ENCODE results near the gene HES4.
"Not testable (repeated sequence)": the region's sequence is repeated elsewhere in the genome, so short reads cannot be mapped to it uniquely, and the experiment has no call there.

Gene HES4

DNA sequence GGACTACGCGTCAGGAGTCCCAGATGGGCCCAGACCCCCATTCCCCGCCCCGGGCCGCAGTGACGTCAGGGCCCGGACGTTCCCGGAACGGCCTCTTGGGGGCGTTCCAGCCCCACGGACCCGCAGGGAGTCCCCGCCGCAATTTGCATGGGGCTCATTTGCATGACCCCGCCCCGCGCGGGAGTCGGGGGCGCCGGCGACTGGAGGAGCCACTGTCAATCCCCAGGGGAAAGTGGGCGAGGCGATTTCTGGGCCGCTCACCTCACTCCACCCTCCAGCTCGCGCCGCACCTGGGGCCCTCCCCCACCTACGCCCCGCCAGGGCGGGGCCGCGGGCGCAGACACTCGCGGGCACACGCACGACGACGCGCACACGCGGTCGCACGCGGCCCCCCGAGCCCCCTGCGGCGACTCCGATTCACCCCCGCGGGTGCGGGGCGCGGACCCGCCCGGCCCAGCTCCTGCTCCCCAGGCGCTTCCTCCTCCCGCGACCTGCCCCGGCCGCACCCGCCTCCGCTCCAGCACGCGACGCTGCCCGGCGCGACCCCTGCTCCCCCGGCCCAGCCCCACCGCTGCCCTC is 33.2 kb upstream of the HES4 start:
- DNase-seq: peak; percentile 79

- DNase-seq: no peak
Measured at GRCh38 chr1:1032424-1032823, 32.5 kb upstream of the HES4 start.

DNA sequence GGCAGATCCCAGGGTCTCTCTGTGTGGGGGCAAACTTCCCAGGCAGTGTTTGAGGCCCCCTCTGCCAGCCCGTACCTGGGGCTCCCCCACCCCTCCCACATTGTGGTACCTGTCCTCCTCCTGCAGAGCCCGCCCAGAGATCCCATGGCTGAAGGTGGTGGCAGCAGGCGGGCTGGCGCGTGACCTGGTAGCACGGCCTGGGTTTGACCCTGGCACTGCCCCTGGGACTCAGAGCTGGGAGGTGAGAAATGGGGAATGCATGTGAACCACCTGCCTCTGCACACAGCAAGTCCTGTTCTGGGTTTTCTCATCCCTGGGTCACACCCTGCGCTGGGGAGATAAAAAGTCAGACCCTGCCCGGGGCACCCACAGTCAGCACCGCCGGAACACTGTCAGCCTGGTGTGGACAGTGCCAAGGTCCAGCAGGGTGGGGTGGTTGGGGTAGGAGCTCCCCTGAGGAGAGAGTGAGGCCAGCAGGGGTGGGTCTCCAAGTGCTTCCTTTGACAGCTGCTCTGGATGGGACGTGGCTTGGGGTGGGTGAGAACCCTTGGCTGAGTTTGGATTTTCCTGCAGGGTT is 31.9 kb upstream of the HES4 start:
- no peak for DNase-seq

DNA sequence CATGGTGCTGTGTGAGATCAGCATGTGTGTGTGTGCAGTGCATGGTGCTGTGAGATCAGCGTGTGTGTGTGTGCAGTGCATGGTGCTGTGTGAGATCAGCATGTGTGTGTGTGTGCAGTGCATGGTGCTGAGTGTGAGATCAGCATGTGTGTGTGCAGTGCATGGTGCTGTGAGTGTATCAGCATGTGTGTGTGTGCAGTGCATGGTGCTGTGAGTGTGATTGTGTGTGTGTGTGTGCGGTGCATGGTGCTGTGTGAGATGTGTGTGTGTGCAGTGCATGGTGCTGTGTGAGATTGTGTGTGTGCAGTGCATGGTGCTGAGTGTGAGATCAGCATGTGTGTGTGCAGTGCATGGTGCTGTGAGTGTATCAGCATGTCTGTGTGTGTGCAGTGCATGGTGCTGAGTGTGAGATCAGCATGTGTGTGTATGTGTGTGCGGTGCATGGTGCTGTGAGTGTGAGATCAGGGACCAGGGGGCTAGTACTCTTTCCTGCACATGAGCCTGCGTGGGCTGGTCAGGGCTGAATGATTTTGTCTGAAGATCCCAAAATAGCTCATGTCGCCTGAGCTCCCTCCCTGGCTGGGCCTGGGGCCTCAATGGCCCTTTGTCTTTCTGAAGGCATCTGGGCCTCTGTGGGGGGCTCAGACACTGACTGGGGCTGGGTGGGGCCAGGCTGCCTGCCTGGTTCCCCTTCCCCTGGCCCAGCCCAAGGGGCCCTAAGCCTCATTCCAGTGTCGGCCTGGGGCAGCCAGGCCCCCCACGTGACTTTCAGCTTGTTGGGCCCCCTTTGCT is 31.2 kb upstream of the HES4 start:
- not testable (repeated sequence) for DNase-seq

DNA sequence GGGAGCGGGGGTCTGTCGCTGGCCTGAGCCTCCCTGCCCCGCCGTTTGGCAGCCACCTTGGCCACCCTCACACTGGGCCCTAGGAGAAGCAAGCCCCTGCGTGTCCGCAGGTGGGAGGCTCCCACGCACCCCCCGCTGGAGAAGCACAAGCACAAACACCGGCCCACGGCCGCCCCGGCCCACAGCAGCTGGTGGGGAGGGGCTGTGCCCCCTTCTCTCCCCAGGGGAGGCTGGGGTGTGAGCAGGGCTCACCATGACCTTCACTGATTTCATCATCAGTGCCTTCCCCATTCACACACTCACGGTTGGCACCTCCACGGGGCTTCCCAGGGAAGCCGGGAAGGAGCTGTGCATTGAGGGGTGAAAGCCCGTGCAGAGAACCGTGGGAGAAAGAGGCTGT is 27.9 kb upstream of the HES4 start:
- DNase-seq: no peak

DNA sequence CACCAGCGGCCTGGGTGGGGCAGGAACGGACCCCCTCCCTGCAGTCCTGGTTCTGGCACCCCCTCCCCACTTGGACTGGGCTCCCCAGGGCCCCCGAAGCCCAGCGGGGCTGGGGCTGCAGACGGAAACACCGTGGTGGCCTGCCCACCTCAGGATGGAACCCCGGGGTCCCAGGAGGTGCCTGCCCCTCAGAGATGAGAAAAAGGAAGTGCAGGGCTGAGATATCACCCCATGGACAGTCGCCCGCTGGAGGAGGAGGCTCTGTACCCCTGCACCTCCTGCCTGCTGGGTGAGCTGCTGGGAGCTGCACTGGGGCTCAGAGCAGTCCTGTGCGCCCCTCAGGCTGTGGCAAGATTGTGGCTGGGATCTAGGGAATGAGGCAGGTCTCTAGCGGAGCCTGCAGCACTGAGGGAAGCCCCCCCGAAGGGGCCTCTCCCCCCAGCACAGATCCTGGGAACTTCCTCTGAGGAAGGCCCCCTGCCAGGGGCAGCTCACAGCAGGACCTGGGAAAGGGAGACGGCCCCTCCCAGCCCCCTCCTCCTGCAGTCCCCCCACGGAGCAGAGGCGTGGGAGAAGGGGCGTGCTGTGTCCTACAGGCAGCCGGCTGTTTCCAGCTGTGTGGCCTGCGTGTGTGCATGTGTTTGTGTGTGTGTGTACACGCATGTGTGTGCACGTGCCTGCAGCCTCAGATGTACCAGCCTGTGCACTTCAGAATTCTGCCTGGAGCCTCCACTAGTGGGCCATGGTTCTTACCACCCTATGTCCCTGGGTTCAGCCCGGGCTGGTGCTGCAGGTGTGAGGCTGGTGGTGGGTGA is 26.9 kb upstream of the HES4 start:
- no peak for DNase-seq

DNA sequence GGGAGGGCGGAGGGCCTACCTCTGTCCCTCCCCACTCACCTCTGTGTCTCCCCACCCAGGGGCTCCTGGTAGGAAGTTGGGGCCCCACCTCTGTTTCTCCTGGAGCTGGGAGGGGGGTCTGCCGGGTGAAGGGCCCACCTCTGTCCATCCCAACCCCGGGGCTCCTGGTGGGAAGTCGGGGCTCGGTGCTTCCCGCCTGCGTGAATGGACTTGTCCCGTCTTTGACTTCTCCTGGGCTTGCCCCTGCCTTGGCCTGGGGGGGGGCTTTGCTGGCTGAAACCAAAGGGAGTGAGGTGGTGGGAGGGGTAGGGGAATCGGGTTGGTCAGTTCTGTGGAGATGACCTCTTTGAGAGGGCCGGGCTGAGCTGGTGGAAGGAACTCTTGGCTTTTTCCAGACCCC is 25.8 kb upstream of the HES4 start:
- DNase-seq: no peak

DNA sequence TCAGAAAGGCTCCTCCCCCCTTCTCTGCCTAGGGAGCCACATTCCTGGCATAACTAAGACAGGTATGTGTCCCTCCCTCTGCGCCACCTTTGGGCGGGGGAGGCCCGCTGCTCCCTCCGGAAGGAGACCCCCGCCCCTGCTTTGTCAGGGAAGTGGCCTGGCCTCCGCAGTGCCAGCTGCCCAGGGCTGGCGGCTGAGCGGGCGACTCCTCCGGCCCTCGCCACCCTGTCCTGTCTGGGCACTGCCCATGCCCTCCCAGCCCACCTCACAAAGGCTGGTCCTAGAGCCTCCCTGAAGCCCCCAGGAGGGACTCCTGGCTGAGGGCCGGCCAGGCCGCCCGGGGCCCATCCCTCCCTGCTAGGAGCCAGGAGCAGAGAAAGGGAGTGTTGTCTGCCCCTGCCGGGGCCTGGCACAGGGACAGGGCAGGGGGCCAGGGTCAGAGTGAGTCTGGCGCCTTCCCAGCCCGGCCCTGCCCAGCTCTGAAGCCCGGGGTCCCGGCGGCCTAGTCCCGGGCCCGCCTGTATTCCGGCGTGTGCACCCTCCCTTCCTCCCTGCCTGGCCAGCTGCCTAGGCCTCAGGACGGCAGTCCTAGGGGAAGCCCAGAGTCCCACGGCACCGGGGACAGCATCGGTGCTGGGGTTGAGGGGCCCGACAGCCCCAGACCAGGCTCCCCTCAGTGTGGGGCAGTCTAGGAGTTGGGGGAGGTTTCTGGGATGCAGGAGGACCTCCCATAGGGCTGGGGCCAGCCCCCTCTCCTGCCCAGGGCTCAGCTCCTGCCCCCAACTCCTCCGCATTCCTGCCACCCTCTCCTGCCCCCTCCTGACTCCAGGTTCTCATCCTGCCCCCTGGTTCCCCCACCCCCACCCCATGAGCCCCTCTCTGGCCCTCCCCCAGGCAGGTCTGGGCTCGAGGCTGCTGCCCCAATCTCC is 25.1 kb upstream of the HES4 start:
- DNase-seq: no peak

DNA sequence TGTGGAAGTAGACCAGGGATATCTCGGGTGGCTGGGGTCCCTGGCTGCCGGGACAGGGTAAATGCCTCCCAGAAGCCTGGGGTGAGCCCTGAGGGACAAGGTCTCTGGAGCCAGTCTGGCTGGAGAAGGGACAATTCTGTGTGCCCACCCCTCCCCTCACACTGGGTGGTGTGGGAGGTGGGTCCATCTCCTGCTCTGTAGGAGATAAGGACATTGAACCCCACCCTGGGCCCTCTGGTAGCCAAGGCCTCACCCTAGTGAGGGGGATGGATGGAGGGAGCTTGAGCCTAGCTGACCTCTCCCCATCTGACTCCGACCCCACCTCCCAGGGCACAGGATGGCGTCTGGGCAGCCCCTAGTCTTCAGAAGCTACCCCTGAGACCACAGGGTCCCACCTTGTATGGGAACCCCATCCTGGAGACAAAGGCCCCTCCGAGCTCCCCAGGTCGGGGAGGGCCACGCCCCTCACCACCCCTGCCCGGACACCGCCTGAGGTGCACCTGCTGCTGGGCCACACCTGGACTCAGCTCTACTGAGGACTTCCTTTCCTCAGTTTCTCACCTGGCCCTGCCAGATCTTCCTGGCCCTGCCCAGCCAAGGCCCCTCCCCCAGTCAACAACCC is 24.4 kb upstream of the HES4 start:
- DNase-seq: no peak

DNA sequence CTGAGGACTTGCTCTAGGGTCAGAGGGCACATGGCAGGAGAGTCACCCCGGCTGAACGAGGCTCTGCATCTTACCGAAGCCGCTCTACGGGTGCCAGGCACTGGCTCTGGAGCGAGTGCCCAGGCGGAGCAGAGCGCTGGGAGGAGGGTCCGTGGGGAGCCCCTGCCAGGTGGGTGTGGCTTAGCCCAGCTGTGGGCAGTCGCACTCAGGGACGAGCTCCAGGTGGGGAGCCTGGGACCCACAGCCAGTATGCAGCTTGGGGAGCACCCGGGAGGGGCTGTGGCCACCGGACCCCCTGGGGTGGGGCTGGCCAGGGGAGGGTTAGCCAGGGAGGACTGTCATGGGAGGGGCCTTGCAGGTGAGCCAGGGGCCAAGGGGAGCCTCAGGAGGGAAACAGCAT is 23.8 kb upstream of the HES4 start:
- DNase-seq: no peak

- no peak for DNase-seq
Measured at GRCh38 chr1:1022302-1023009, 22.6 kb upstream of the HES4 start.

- DNase-seq: no peak
Measured at GRCh38 chr1:1021920-1022259, 22.0 kb upstream of the HES4 start.

- DNase-seq: peak; percentile 86
Measured at GRCh38 chr1:1021010-1021919, 21.4 kb upstream of the HES4 start.

DNA sequence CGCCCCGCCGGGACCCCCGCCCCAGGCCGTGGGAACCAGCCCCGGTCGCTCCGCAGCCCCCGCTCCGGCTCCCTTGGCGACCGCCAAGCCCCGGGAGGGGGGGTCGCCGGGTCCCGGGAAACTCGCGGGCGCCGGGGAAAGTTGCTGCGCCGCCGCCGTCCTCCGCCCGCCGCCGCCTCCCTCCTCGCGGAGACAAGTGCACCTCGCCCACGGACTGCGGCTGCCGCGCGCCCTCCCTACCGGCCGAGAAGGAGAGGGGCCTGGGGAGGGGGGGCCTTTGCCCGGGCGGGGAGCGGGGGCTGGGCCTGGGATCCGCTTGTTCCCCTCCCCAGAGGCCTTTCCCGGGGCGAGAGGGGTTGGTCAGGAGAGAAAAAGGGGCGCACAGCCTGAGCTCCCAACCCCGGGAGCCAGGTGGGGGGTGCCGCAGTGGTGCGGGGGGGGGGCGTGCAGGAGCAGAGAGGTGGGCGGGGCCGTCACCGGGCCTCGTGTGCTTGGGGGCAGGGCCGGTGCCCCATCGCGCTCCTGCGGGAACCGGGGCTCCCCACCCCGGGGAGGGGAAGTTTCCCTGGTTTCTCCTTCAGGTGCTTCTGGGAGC is 20.6 kb upstream of the HES4 start:
- DNase-seq: peak; percentile 34

DNA sequence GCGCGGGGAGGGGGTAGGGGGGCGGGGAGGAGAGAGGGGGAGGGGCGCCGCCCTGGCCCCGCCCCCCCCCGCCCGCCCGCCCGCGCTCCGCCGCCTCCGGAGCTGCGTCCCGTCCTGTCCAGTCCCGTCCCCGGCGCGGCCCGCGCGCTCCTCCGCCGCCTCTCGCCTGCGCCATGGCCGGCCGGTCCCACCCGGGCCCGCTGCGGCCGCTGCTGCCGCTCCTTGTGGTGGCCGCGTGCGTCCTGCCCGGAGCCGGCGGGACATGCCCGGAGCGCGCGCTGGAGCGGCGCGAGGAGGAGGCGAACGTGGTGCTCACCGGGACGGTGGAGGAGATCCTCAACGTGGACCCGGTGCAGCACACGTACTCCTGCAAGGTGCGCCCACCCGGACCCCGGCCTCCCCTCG is 20.1 kb upstream of the HES4 start, which contains the start of gene AGRN:
Gene AGRN (plus strand): TSS at position 121 of the 405 bp plus-strand sequence. CDS start 53 bp downstream, at position 174.
- DNase-seq: no peak

DNA sequence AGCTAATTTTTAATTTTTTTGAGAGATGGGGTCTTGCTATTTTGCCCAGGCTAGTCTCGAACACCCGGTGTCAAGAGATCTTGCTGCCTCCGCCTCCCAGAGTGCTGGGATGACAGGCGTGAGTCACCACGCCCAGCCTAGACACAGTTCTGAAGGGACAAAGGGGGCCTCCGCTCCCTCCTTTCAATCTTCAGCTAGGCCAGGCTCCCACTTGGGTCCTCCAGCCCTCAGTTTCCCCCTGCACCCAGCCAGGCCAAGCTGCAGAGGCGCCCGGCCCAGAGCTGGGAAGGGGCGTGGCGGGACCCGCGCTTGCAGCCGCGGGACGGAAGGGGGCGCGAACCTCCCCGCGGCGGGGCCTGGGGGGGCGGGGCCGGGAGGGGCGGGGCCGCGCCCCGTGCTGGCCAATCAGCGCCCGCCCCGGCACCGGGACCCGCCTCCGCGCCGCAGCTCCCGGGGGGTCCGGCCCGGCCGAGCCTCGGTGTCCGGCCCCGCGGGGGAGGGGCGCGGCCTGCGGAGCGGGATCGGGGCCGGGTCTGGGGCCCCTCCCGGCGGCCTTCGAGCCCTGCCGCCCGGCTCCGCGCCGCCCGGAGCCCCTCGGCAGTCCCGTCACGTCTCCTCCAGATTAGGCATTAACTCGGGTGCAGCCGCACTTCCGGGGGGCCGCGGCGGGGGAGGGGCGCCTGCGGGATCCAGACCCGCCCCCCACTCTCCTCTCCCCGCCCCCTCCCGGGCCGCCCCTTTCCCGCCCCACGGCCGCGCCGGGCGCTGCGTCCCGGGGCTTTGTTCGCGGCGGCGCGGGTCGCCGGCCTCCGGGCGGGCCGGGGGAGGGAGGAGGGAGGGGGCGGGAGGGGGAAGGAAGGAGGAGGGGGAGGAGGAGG is 19.5 kb upstream of the HES4 start:
- peak; percentile 94 for DNase-seq

GRCh38 chr1:1018321-1018685 is 18.4 kb upstream of the HES4 start:
- not testable (repeated sequence) for DNase-seq
